Left cardiac atrium (tissue), 4 donors: ENCODE measurements around the gene CBX1. TPM values are rescaled to one million over a fixed set of nuclear protein-coding genes. Genes with fewer than 3 reads are reported as not detected.
"Not testable (repeated sequence)": the region's sequence is repeated elsewhere in the genome, so short reads cannot be mapped to it uniquely, and the experiment has no call there.

Experiments used
- ATAC-seq, 2 donors: fragments of 200-7000 bp; cut with Tn5 transposase; one replicate each; pipeline ENCODE4 v1.9.1; 2020; ENCODE audit warnings: mild to moderate bottlenecking in 2 of 2, moderate library complexity in 2 of 2
- DNase-seq: peaks from one replicate; pipeline ENCODE4 v3.0.0-alpha.2; 2020
- intact Hi-C, 2 donors: fragments of 100-400 bp; cut with DNase I; formaldehyde crosslinking; loops; one replicate each; pipeline versions ENCODE4 v1.14.1 to v1.15.1; 2022 to 2023
- total RNA-seq, 2 donors: library from RNA; stranded (reverse); fragmentation: NEBNext Ultra II Directional; extraction: Animal tissue kit (Norgen Biotek cat#: 25700); gene quantifications; one replicate each; pipeline ENCODE4 v1.2.1, GENCODE V29; 2021
- donor health status: DM: no; HTN: yes; CAD: no.
- donor health status: DM: no; HTN: yes; CAD: no; lungs with severe emphysema.
- donor health status: DM: yes; HTN: yes; CAD: no.
- donor health status: Dilated cardiomyopathy.

CBX1 gene
- total RNA-seq, 2 donors from 2014 or later: 29.2 to 35.6 TPM

DNA sequence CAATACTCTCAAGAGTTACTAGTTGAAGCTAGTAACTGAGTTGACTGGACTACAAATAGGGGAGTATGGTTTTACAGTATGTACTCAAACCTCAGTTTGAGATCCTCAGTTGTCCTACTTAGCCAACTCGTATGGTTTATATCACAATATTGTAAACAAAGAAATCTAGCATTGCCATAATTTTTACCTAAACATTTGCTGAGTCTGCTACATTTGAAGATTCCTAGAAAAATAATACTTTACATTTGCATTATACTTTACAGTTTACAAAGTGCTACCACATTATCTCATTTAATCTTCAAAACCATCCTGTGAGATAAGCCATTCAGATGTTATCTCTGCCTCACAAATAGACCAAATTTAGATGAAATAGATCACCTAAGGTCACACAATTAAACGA lies 16.3 kb downstream of the CBX1 start:
- ATAC-seq (no peak), DNase-seq (no peak)
- intact Hi-C loops: no loop called here

DNA sequence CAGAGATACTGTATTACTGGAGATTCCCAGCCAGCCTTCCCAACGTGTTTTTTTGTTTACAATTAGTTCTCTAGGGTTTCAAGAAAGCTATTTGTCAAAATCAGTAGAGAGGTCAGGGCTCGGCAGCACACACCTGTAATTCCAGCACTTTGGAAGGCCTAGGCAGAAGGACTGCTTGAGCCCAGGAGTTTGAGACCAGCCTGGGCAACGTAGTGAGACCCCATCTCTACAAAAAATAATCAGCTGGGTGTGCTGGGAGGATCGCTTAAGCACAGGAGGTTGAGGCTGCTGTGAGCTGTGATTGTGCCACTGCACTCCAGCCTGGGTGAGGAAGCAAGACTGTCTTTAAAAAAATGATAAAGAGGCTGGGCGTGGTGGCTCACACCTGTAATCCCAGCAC lies 19.4 kb downstream of the CBX1 start:
- DNase-seq (no peak), ATAC-seq (no peak)
- intact Hi-C loops: no loop called here

- intact Hi-C loops: loop anchor here in 1 of 2 donors (5.0 kb wide), 1 partner anchor 55 kb away; no protein-coding TSS in a partner anchor
- DNase-seq, ATAC-seq: not testable (repeated sequence)
Measured at GRCh38 chr17:48077152-48077551, 24.1 kb downstream of the CBX1 start.

GRCh38 chr17:48074322-48075081 lies 26.8 kb downstream of the CBX1 start:
- ATAC-seq: peak; percentile 85 to 90
- intact Hi-C loops: loop anchor here (1.0 to 5.0 kb wide), 3 partner anchors 48 to 58 kb away; no protein-coding TSS in a partner anchor
- DNase-seq: peak; percentile 79

- peak in 1 of 2 donors; percentile 51 for ATAC-seq
- intact Hi-C loops: loop anchor here (1.0 to 2.0 kb wide), 2 partner anchors 47 kb away; no protein-coding TSS in a partner anchor
- DNase-seq: not testable (repeated sequence)
Measured at GRCh38 chr17:48073566-48074094, 27.6 kb downstream of the CBX1 start.

- DNase-seq, ATAC-seq, intact Hi-C loops: not testable (repeated sequence)
Measured at GRCh38 chr17:48072811-48073210, 28.5 kb downstream of the CBX1 start.

DNA sequence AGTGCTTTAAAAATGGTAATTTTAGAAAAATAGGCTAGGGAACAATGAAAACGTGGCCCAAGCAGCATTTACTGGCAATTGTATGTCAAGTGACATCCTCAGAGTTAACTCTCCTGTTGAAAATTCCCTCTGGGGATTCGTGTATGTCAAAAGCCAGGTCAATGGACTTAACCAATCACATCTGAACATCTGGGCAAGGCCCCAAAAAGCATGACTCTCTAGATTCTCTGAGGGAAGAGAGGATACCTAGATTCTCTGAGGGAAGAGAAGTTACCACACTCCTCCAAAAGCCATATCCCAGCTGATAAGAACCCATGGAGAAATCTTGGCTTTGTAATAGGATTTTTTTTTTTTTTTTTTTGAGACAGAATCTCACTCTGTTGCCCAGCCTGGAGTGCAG lies 29.6 kb downstream of the CBX1 start:
- DNase-seq (no peak), ATAC-seq (no peak)
- intact Hi-C loops: no loop called here

GRCh38 chr17:48070195-48070594 lies 31.1 kb downstream of the CBX1 start:
- intact Hi-C loops: no loop called here
- DNase-seq (no peak), ATAC-seq (no peak)

DNA sequence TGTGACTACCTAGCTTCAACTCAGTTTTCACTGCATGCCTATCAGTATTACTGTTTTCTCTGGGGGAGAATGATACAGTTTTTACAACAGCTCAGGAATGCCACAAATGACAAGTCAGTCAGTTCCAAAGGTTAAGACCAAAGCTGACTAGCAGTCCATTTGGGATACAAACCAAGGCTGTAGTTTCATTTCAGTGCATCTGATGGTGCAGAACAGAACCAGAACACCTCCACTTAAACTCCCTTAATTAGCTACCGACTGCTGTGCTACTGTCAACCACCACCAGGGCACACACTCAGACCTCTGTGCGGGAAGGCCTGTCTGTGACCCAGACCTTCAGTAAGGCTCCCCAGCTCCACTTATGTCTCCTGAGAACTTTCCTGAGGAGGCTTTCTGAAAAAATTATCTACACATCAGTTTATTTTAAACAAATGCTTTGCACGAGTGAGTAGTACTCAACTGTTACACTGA lies 32.8 kb downstream of the CBX1 start:
- ATAC-seq (peak in 1 of 2 donors; percentile 14), DNase-seq (no peak)
- intact Hi-C loops: no loop called here

GRCh38 chr17:48067808-48068207 lies 33.5 kb downstream of the CBX1 start:
- intact Hi-C loops, ATAC-seq, DNase-seq: not testable (repeated sequence)

DNA sequence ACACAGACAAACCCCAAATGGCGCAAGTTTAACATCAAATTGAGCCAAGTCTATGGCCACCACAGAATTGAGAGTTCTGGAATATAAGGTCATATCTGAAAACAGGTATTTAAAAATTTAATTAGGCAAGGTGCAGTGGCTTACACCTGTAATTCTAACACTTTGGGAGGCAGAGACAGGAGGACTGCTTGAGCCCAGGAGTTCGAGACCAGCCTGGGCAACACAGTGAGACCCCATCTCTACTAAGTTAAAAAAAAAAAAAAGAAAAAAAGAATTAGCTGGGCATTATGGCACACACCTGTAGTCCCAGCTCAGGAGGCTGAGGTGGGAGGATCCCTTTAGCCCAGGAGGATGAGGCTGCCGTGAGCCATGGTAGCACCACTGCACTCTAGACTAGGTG lies 34.0 kb downstream of the CBX1 start:
- intact Hi-C loops: no loop called here
- ATAC-seq: no peak
- no peak for DNase-seq

- ATAC-seq (no peak), DNase-seq (no peak)
- intact Hi-C loops: no loop called here
Measured at GRCh38 chr17:48066656-48067055, 34.6 kb downstream of the CBX1 start.

GRCh38 chr17:48066192-48066591 lies 35.1 kb downstream of the CBX1 start:
- intact Hi-C loops: no loop called here
- DNase-seq (no peak), ATAC-seq (no peak)

GRCh38 chr17:48064638-48065037 lies 36.6 kb downstream of the CBX1 start:
- DNase-seq: no peak
- intact Hi-C loops: no loop called here
- no peak for ATAC-seq

DNA sequence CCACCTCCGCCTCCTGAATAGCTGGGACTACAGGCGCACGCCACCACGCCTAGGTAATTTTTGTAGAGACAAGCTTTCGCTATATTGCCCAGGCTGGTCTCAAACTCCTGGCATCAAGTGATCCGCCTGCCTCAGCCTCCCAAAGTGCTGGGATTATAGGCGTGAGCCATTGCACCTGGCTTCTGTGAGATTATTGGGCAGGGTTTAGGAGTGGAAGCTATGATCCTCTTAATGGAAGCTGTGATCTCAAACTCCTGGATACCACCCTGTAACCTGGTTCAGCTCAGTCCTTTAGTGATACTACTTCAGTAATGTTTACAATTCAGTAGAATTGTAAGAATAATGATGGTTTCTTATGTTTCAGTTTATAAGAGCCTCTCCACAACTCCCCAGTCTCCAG lies 39.0 kb downstream of the CBX1 start:
- ATAC-seq (no peak), DNase-seq (no peak)
- intact Hi-C loops: no loop called here

GRCh38 chr17:48060249-48060648 lies 41.0 kb downstream of the CBX1 start:
- ATAC-seq (peak in 1 of 2 donors; percentile 21), DNase-seq (no peak)
- intact Hi-C loops: no loop called here

- DNase-seq (no peak), ATAC-seq (no peak)
- intact Hi-C loops: no loop called here
Measured at GRCh38 chr17:48059125-48059668, 42.1 kb downstream of the CBX1 start.

DNA sequence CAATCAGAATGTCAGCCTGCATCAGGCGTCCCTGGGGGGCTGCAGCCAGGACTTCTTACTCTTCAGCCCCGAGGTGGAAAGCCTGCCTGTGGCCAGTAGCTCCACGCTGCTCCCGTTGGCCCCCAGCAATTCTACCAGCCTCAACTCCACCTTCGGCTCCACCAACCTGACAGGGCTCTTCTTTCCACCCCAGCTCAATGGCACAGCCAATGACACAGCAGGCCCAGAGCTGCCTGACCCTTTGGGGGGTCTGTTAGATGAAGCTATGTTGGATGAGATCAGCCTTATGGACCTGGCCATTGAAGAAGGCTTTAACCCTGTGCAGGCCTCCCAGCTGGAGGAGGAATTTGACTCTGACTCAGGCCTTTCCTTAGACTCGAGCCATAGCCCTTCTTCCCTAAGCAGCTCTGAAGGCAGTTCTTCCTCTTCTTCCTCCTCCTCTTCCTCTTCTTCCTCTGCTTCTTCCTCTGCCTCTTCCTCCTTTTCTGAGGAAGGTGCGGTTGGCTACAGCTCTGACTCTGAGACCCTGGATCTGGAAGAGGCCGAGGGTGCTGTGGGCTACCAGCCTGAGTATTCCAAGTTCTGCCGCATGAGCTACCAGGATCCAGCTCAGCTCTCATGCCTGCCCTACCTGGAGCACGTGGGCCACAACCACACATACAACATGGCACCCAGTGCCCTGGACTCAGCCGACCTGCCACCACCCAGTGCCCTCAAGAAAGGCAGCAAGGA lies 42.7 kb downstream of the CBX1 start:
- intact Hi-C loops: no loop called here
- no peak for ATAC-seq
- no peak for DNase-seq

GRCh38 chr17:48057626-48058025 lies 43.7 kb downstream of the CBX1 start:
- DNase-seq (no peak), ATAC-seq (no peak)
- intact Hi-C loops: no loop called here

DNA sequence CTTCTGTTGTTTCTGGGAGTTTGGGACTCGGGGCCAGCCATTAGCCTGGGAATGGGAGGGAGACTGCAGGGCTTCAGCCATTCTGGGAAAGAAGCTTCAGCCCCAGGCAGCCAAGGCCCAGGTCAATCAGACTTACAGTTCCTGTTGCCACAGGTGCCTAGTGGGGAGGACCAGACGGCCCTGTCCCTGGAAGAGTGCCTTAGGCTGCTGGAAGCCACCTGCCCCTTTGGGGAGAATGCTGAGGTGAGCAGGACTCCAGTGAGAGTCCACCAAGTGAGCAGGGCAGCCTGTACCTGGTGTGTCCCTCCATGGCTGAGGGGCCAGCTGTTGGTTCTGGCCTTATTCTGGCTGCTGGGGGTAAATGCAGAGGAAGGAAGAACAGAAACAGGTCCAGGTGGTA lies 44.4 kb downstream of the CBX1 start:
- ATAC-seq (no peak), DNase-seq (peak; percentile 10)
- intact Hi-C loops: no loop called here
